B cell (primary cell): ENCODE measurements around the gene FLT1. TPM values are rescaled to one million over a fixed set of nuclear protein-coding genes. Genes with fewer than 3 reads are reported as not detected.

ENCODE experiments used
- ATAC-seq: fragments of 200-7000 bp; cut with Tn5 transposase; one replicate; pipeline ENCODE4 v1.10.0; 2021; ENCODE audit warnings: low read depth, mild to moderate bottlenecking, moderate number of reproducible peaks, moderate library complexity
- CTCF ChIA-PET: fragments of 350-600 bp; sonication (Branson Sonifier 250); formaldehyde crosslinking; loops from one replicate; lab custom pipeline; 2021; ENCODE audit warnings: antibody characterized with exemption, inconsistent platforms; lab: Charles Lee
- POLR2A ChIA-PET: fragments of 350-600 bp; sonication (Branson Sonifier 250); formaldehyde crosslinking; loops from one replicate; lab custom pipeline; 2021; ENCODE audit warnings: antibody characterized with exemption; lab: Charles Lee
- DNase-seq: peaks from one replicate; pipeline ENCODE4 v3.0.0; 2013
- H2AFZ ChIP-seq: 2 replicates; pipeline ENCODE4 v1.6.1; 2012; ENCODE audit warnings: mild to moderate bottlenecking, low read depth, low read length; ENCODE audit not compliant: insufficient read depth, poor library complexity, severe bottlenecking
- H3K27ac ChIP-seq, 2 donors: 1 replicate in 1 of 2; 2 replicates in 1 of 2; pipeline ENCODE4 v1.5.1; 2012 to 2013; ENCODE audit warnings: low read length in 2 of 2, mild to moderate bottlenecking in 2 of 2, moderate library complexity in 1 of 2
- H3K27me3 ChIP-seq, 4 experiments: fragments of 200-600 bp in 1 of 4; sonication (generic) in 1 of 4; replicated peaks in 1 of 4; 1 replicate in 2 of 4; 2 replicates in 2 of 4; pipeline versions ENCODE4 v1.6.1 to v1.7.0; 2013 to 2016; ENCODE audit warnings: low read length in 3 of 4, mild to moderate bottlenecking in 2 of 4, mixed read lengths in 1 of 4, moderate library complexity in 1 of 4; ENCODE audit not compliant: insufficient read depth in 4 of 4, control insufficient read depth in 3 of 4; ENCODE audit errors: control extremely low read depth in 1 of 4
- H3K36me3 ChIP-seq, 2 experiments: replicated peaks in 1 of 2; 1 replicate in 1 of 2; 2 replicates in 1 of 2; pipeline versions ENCODE4 v1.6.1 to v1.7.1; 2013; ENCODE audit warnings: low read length in 1 of 2; ENCODE audit not compliant: insufficient read depth in 2 of 2, control insufficient read depth in 1 of 2; ENCODE audit errors: control extremely low read depth in 1 of 2, extremely low read depth in 1 of 2
- H3K4me1 ChIP-seq, 2 donors: fragments of 200-600 bp in 1 of 2; sonication (generic) in 1 of 2; 1 replicate in 1 of 2; 2 replicates in 1 of 2; pipeline versions ENCODE4 v1.5.1 to v1.6.1; 2013 to 2017; ENCODE audit warnings: low read length in 2 of 2; ENCODE audit not compliant: control insufficient read depth in 2 of 2, insufficient read depth in 2 of 2
- H3K4me2 ChIP-seq: replicated peaks from 2 replicates; pipeline ENCODE3; 2012; ENCODE audit warnings: mild to moderate bottlenecking, low read depth, low read length; ENCODE audit not compliant: poor library complexity, severe bottlenecking
- H3K4me3 ChIP-seq, 5 experiments: fragments of 200-600 bp in 1 of 5; sonication (generic) in 1 of 5; 1 replicate in 3 of 5; 2 replicates in 2 of 5; pipeline versions ENCODE4 v1.5.1 to v1.7.0; 2011 to 2016; ENCODE audit warnings: low read length in 4 of 5, mild to moderate bottlenecking in 4 of 5, low read depth in 2 of 5, control low read depth in 1 of 5, moderate library complexity in 1 of 5; ENCODE audit not compliant: insufficient read depth in 1 of 5; ENCODE audit errors: control extremely low read depth in 1 of 5, extremely low read depth in 1 of 5
- H3K79me2 ChIP-seq: fragments of 200-600 bp; sonication (generic); one replicate; pipeline ENCODE4 v1.6.0; 2016; ENCODE audit warnings: low read length; ENCODE audit not compliant: control insufficient read depth, insufficient read depth
- H3K9ac ChIP-seq: fragments of 200-600 bp; sonication (generic); 2 replicates; pipeline ENCODE4 v1.6.1; 2017; ENCODE audit warnings: mild to moderate bottlenecking, low read length, moderate library complexity
- H3K9me3 ChIP-seq, 3 donors: one replicate each; pipeline versions ENCODE4 v1.6.1 to v1.7.1; 2013; ENCODE audit warnings: low read length in 2 of 3; ENCODE audit not compliant: control insufficient read depth in 2 of 3, insufficient read depth in 1 of 3; ENCODE audit errors: control extremely low read depth in 1 of 3
- H4K20me1 ChIP-seq: 2 replicates; pipeline ENCODE4 v1.6.0; 2012; ENCODE audit warnings: mild to moderate bottlenecking, low read length; ENCODE audit not compliant: insufficient read depth, control insufficient read depth, poor library complexity, severe bottlenecking
- H3K27ac Mint-ChIP-seq: one replicate; pipeline ENCODE4 v1.8.0; 2021; ENCODE audit warnings: mixed read lengths
- H3K27me3 Mint-ChIP-seq: one replicate; pipeline ENCODE4 v1.8.0; 2021; ENCODE audit warnings: mixed read lengths
- H3K4me1 Mint-ChIP-seq: one replicate; pipeline ENCODE4 v1.8.0; 2021; ENCODE audit warnings: mixed read lengths
- H3K4me3 Mint-ChIP-seq: one replicate; pipeline ENCODE4 v1.8.0; 2021; ENCODE audit warnings: mixed read lengths
- H3K9me3 Mint-ChIP-seq: one replicate; pipeline ENCODE4 v1.8.0; 2022; ENCODE audit warnings: mixed read lengths; ENCODE audit not compliant: insufficient read depth
- CTCF ChIP-seq: fragments of 200-600 bp; IDR thresholded peaks from one replicate; pipeline ENCODE4 v1.8.0; 2022; ENCODE audit warnings: antibody characterized with exemption, mild to moderate bottlenecking
- EZH2 ChIP-seq: IDR thresholded peaks from 2 replicates; pipeline ENCODE4 v1.6.1; 2012; ENCODE audit warnings: borderline replicate concordance, low read depth, mild to moderate bottlenecking, moderate library complexity, low read length; ENCODE audit not compliant: insufficient read depth, poor library complexity, severe bottlenecking
- WGBS: methylation state at CpG from one replicate; pipeline ENCODE4 v1.1.5; 2013; ENCODE audit warnings: missing lambda C conversion rate; ENCODE audit not compliant: insufficient coverage; 5-methylcytosine and 5-hydroxymethylcytosine counted together
- intact Hi-C: fragments of 100-400 bp; cut with micrococcal nuclease; formaldehyde crosslinking; loops from one replicate; pipeline ENCODE4 v1.10.0; 2022
- polyA plus RNA-seq: library from polyadenylated mRNA; depleted of rRNA; stranded (reverse); fragments of >200 nt; gene quantifications from 2 replicates; pipeline ENCODE4 v1.2.3, GENCODE V29; 2012
- total RNA-seq, 2 donors: library from RNA; stranded (reverse); fragments of 120-200 nt in 1 of 2; gene quantifications; 1 replicate in 1 of 2; 2 replicates in 1 of 2; pipeline versions ENCODE4 v1.2.3 to v1.2.4, GENCODE V29; 2013 to 2022

Gene FLT1
- total and polyA plus RNA-seq, 2 donors (not counting 1 experiment from before 2014, with no cell fraction given) = 1.1 to 1.2 TPM

- Mint-ChIP-seq H3K27me3 (peaks cover 34% of the 10 kb centered on the region), H3K4me3 (no peak overlapping the region), H3K9me3 (peaks cover 2% of the 10 kb centered on the region), H3K4me1 (peaks cover 8% of the 10 kb centered on the region), H3K27ac (no peak overlapping the region)
- Histone ChIP-seq H3K27ac (no peak overlapping the region), H3K9me3 (peaks cover 0 to 24% (median 4%) of the 10 kb centered on the region in 3 donors), H3K27me3 (peaks cover 3 to 33% (median 15%) of the 10 kb centered on the region in 4 experiments), H3K4me1 (peaks cover 15% of the 10 kb centered on the region in 2 donors), H2AFZ (no peak overlapping the region), H4K20me1 (no peaks in the 10 kb centered on the region), H3K4me2 (no peak overlapping the region), H3K4me3 (no peak overlapping the region), H3K79me2 (no peaks in the 10 kb centered on the region), H3K36me3 (no peaks in the 10 kb centered on the region), H3K9ac (no peak overlapping the region)
- POLR2A ChIA-PET = no interaction called here
- no peak for ATAC-seq
- no peak for TF ChIP-seq CTCF
- DNase-seq = no peak
- 83% methylated on average over 1 of the region's 3 CpGs for WGBS
- CTCF ChIA-PET = no interaction called here
- intact Hi-C loops = no loop called here
Observed at GRCh38 chr13:28536371-28536770, 41.4 kb upstream of the FLT1 start.

- no peak overlapping the region for H3K4me3 ChIP-seq
- no peaks in the 10 kb centered on the region for H4K20me1 ChIP-seq
- TF ChIP-seq EZH2 (no peak), CTCF (no peak)
- Mint-ChIP-seq H3K4me1 (peaks cover 6% of the 10 kb centered on the region), H3K9me3 (peaks cover 2% of the 10 kb centered on the region), H3K4me3 (no peak overlapping the region), H3K27ac (no peak overlapping the region), H3K27me3 (peaks cover 34% of the 10 kb centered on the region)
- H3K4me1 ChIP-seq = peaks cover 21 to 22% of the 10 kb centered on the region in 2 donors
- POLR2A ChIA-PET = no interaction called here
- WGBS = no CpG with 5 or more reads among the region's 2 CpGs
- no peaks in the 10 kb centered on the region for H3K79me2 ChIP-seq
- ATAC-seq (no peak), DNase-seq (no peak)
- peaks cover 3 to 40% (median 19%) of the 10 kb centered on the region in 4 experiments for H3K27me3 ChIP-seq
- H3K9ac ChIP-seq = no peak overlapping the region
- CTCF ChIA-PET = no interaction called here
- H3K27ac ChIP-seq = no peak overlapping the region
- no peaks in the 10 kb centered on the region for H3K36me3 ChIP-seq
- intact Hi-C loops = no loop called here
- H3K4me2 ChIP-seq = no peak overlapping the region
- H3K9me3 ChIP-seq = peaks cover 0 to 24% (median 4%) of the 10 kb centered on the region in 3 donors
- no peak overlapping the region for H2AFZ ChIP-seq
Observed at GRCh38 chr13:28535734-28536133, 40.8 kb upstream of the FLT1 start.
